ENCODE data around the gene PELO.

GRCh38 chr5:52770287-52770939 is 17.3 kb upstream of the PELO start:
- TF ChIP-seq ELF4 (CRISPR knock-in tag; IDR thresholded peaks at IDR 0.05; ENCODE audit: low read depth) = no peak
- no peak for TF ChIP-seq CTCF (IDR thresholded peaks at IDR 0.05)
- TF ChIP-seq IRF1 (CRISPR knock-in tag; IDR thresholded peaks at IDR 0.05) = no peak
- no peak for TF ChIP-seq SP1 (CRISPR knock-in tag; conservative IDR thresholded peaks at IDR 0.05)
- TF ChIP-seq, protein P1, sequence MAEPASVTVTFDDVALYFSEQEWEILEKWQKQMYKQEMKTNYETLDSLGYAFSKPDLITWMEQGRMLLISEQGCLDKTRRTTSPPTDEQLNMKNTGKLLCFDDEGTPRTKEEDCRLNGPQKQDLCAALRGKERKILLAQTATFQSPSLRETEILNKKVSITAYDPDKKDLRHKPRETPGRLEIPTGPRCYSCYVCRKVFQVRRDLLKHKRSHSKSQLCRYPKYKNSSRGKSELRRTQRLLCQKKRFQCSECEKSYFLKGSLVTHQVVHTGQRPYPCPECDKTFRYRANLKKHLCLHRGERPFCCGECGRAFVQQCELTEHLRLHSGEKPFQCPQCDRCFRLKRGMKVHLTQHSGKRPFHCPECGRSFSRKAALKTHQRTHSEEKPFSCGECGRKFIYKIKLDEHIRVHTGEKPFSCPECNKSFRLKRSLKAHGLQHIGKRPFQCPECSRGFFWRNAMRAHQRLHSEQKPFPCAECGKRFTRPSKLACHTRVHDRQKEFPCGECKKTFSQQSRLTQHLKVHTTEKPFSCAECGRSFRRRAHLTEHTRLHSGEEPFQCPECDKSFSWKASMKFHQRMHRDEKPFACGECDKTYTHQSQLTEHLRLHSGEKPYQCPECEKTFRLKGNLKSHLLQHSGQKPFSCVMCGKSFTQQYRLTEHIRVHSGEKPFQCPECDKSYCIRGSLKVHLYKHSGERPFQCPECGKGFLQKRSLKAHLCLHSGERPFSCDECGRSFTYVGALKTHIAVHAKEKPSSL (CRISPR knock-in tag; conservative IDR thresholded peaks at IDR 0.05) = no peak
- no peak for TF ChIP-seq JUN (CRISPR knock-in tag; IDR thresholded peaks at IDR 0.05)
- no peak for TF ChIP-seq NR3C1 (CRISPR knock-in tag; conservative IDR thresholded peaks at IDR 0.05; ENCODE audit: low read depth)
- TF ChIP-seq SMAD4 (CRISPR knock-in tag; IDR thresholded peaks at IDR 0.05) = no peak
- TF ChIP-seq IRF2 (CRISPR knock-in tag; IDR thresholded peaks at IDR 0.05; ENCODE audit: borderline replicate concordance, low read depth) = no peak
